RWPE2 (cell line): ENCODE measurements around the gene EDA2R.
A peak's percentile ranks its signal among the peaks of the same experiment; 100 is the strongest.

Experiments used
- ATAC-seq: fragments of 200-7000 bp; cut with Tn5 transposase; 3 replicates; pipeline ENCODE4 v1.9.1; 2021; ENCODE audit warnings: low read depth
- DNase-seq: peaks from one replicate; pipeline ENCODE4 v3.0.0-alpha.2; 2020; ENCODE audit warnings: low spot score
- H3K27ac ChIP-seq: fragments of 450-650 bp; 2 replicates; pipeline ENCODE4 v1.5.1; 2017; ENCODE audit warnings: mild to moderate bottlenecking; ENCODE audit not compliant: poor library complexity, severe bottlenecking
- H3K27me3 ChIP-seq: fragments of 250-450 bp; sonication (Bioruptor Pico); 2 replicates; pipeline ENCODE4 v1.5.1; 2021; ENCODE audit warnings: mild to moderate bottlenecking, moderate library complexity; ENCODE audit not compliant: insufficient read depth, poor library complexity, severe bottlenecking
- H3K36me3 ChIP-seq: fragments of 250-450 bp; sonication (Bioruptor Pico); 2 replicates; pipeline ENCODE4 v1.5.1; 2020; ENCODE audit warnings: low read depth, mild to moderate bottlenecking, moderate library complexity
- H3K4me1 ChIP-seq: fragments of 250-450 bp; sonication (Bioruptor Pico); 2 replicates; pipeline ENCODE4 v1.5.1; 2021; ENCODE audit warnings: mild to moderate bottlenecking, moderate library complexity; ENCODE audit not compliant: insufficient read depth, poor library complexity, severe bottlenecking
- H3K4me3 ChIP-seq: fragments of 250-450 bp; sonication (Bioruptor Pico); 2 replicates; pipeline ENCODE4 v1.5.1; 2021; ENCODE audit warnings: mild to moderate bottlenecking, moderate library complexity; ENCODE audit not compliant: severe bottlenecking
- H3K9me3 ChIP-seq: fragments of 250-450 bp; sonication (Bioruptor Pico); 2 replicates; pipeline ENCODE4 v1.5.1; 2021; ENCODE audit warnings: mild to moderate bottlenecking, moderate library complexity; ENCODE audit not compliant: severe bottlenecking
- TF ChIP-seq, protein P1 (sequence below): fragments of 450-650 bp; IDR thresholded peaks from one replicate; pipeline ENCODE4 v1.5.1; 2017; ENCODE audit warnings: mild to moderate bottlenecking, moderate library complexity; ENCODE audit not compliant: poor library complexity, severe bottlenecking

Gene EDA2R

GRCh38 chrX:66676413-66676812 lies 37.5 kb upstream of the EDA2R start:
- H3K4me1 ChIP-seq, result peaks cover 19% of the 10 kb centered on the region
- TF ChIP-seq, protein P1, sequence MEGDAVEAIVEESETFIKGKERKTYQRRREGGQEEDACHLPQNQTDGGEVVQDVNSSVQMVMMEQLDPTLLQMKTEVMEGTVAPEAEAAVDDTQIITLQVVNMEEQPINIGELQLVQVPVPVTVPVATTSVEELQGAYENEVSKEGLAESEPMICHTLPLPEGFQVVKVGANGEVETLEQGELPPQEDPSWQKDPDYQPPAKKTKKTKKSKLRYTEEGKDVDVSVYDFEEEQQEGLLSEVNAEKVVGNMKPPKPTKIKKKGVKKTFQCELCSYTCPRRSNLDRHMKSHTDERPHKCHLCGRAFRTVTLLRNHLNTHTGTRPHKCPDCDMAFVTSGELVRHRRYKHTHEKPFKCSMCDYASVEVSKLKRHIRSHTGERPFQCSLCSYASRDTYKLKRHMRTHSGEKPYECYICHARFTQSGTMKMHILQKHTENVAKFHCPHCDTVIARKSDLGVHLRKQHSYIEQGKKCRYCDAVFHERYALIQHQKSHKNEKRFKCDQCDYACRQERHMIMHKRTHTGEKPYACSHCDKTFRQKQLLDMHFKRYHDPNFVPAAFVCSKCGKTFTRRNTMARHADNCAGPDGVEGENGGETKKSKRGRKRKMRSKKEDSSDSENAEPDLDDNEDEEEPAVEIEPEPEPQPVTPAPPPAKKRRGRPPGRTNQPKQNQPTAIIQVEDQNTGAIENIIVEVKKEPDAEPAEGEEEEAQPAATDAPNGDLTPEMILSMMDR, result no peak
- no peak for DNase-seq
- no peaks in the 10 kb centered on the region for H3K27me3 ChIP-seq
- H3K4me3 ChIP-seq, result no peak overlapping the region
- H3K9me3 ChIP-seq, result peaks cover 2% of the 10 kb centered on the region
- H3K27ac ChIP-seq, result peak overlapping the region; percentile 86
- peak; percentile 58 for ATAC-seq
- H3K36me3 ChIP-seq, result no peaks in the 10 kb centered on the region

DNA sequence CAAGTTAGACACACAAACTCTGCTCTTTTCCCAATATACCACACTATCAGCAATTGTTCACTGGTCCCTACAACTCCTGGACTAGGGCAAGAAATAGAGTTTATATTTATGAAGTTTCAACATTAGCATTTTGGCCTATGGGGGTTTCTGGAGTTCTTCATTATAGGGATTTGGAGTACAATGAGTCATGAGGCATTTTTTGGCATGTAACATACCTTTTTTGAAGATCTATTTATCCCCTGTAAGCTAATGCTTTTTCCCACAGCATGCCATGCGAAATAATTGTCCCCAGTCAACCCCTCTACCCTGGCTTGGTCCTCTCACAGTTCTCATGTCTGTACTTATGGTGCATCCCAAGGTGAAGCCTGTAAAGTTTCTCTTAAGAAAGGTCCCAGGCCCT lies 36.7 kb upstream of the EDA2R start:
- DNase-seq, result no peak
- ATAC-seq, result no peak
- Histone ChIP-seq H3K27ac (peak overlapping the region; percentile 86), H3K4me1 (peaks cover 19% of the 10 kb centered on the region), H3K9me3 (peaks cover 2% of the 10 kb centered on the region), H3K36me3 (no peaks in the 10 kb centered on the region), H3K4me3 (no peak overlapping the region), H3K27me3 (no peaks in the 10 kb centered on the region)
- TF ChIP-seq, protein P1, result no peak

- no peak for DNase-seq
- Histone ChIP-seq H3K9me3 (peaks cover 2% of the 10 kb centered on the region), H3K27me3 (no peaks in the 10 kb centered on the region), H3K36me3 (no peaks in the 10 kb centered on the region), H3K4me1 (peaks cover 19% of the 10 kb centered on the region), H3K27ac (no peak overlapping the region), H3K4me3 (no peak overlapping the region)
- ATAC-seq, result no peak
- TF ChIP-seq, protein P1, result no peak
Measured at GRCh38 chrX:66674506-66674905, 35.6 kb upstream of the EDA2R start.

DNA sequence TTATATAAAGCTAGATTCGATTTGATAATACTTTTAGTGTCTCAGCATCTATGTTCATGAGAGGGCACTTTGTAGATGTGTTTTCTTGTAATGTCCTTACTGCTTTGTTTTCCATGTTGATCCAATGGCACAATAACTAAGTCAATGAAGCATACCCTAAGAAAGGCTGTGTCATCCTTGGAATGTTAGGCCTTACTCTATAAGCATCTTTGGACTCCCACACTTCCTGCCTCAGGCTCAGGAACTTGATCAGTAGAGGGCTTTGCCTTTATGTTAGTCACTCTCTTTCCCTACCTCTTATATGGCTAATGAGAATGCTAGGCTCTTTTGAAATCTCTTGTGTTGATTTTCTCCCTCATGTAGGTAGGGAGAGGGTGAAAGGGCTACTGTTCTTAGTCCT lies 33.2 kb upstream of the EDA2R start:
- no peaks in the 10 kb centered on the region for H3K36me3 ChIP-seq
- peaks cover 2% of the 10 kb centered on the region for H3K9me3 ChIP-seq
- no peaks in the 10 kb centered on the region for H3K27me3 ChIP-seq
- TF ChIP-seq, protein P1, result no peak
- ATAC-seq (no peak), DNase-seq (no peak)
- no peak overlapping the region for H3K4me3 ChIP-seq
- H3K27ac ChIP-seq, result no peak overlapping the region
- H3K4me1 ChIP-seq, result peaks cover 15% of the 10 kb centered on the region

DNA sequence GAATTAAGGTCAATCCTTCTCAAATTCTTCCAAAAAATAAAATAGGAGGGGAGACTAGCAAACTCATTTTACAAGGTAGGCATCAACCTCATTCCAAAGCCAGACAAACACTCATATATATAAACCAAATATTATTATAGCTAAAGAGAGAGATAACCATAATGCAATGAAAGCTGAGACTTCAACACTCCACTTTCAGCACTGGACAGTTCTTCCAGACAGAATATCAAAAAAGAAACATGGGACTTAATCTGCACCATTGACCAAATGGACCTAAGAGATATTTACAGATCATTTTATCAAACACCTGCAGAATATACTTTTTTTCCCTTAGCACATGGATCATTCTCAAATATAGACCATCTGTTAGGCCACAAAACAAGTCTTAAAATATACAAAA lies 15.5 kb upstream of the EDA2R start:
- Histone ChIP-seq H3K4me3 (no peak overlapping the region), H3K36me3 (no peaks in the 10 kb centered on the region), H3K27ac (no peak overlapping the region), H3K27me3 (no peaks in the 10 kb centered on the region), H3K9me3 (no peaks in the 10 kb centered on the region), H3K4me1 (no peaks in the 10 kb centered on the region)
- DNase-seq, result no peak
- TF ChIP-seq, protein P1, result no peak
- no peak for ATAC-seq
